HG03520 (cell line): ENCODE measurements around the gene ZCCHC3.
"Not testable (repeated sequence)": the region's sequence is repeated elsewhere in the genome, so short reads cannot be mapped to it uniquely, and the experiment has no call there.

Source experiments
- ATAC-seq: cut with Tn5 transposase; IDR thresholded peaks from one replicate; pipeline ENCODE4 v1.9.1; 2021; ENCODE audit warnings: mild to moderate bottlenecking, moderate library complexity; ENCODE audit not compliant: unreplicated experiment

ZCCHC3 gene

DNA sequence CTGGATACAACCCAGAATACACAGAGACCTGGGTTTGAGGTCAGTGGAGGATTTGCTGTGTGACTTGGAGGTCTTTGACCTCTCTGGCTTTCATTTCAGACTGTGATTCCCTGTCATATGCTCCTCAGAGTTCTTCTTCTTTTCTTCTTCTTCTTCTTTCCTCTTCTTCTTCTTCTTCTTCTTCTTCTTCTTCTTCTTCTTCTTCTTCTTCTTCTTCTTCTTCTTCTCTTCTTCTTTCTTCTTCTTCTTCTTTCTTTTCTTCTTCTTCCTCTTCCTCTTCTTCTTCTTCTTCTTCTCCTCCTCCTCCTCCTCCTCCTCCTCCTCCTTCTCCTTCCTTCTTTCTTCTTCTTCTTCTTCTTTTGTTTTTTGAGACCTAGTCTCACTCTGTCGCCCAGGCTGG lies 38.7 kb downstream of the ZCCHC3 start:
- not testable (repeated sequence) for ATAC-seq

DNA sequence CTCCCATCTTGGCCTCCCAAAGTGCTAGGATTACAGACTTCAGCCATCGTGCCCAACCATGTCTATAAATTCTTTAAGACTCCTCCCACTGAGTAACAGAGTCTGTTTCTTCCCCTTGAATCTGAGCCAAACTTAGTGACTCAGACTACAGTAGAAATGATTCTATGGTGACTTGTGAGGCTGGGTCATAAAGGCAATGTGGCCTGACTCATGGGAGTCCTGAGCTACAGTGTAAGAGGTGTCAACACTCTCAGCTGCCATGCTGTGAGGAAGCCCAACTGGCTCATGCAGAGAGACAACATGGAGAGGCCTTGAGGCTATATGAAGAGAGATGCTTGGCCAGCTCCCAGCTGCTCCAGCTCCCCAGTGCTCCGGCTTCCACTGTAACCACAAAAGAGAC lies 44.3 kb downstream of the ZCCHC3 start:
- ATAC-seq, result no peak

DNA sequence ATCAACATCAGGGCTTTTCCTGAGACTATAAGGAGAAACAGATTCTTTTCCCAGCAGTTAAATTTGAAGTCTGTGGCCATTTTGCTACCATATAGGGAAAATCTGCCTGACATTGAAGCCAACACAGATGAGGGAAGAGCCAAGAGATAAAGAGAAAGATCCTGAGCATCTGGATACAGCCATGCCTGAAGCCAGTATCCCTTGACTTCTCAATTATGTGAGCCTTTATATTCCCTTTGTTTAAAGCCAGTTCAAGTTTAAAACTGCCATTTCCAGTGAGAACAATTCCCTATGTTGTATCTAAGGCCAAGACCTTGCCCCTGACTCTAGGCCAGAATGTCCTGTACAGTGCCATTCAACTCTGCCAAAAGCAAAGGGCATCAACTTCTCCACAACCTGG lies 45.7 kb downstream of the ZCCHC3 start:
- no peak for ATAC-seq

DNA sequence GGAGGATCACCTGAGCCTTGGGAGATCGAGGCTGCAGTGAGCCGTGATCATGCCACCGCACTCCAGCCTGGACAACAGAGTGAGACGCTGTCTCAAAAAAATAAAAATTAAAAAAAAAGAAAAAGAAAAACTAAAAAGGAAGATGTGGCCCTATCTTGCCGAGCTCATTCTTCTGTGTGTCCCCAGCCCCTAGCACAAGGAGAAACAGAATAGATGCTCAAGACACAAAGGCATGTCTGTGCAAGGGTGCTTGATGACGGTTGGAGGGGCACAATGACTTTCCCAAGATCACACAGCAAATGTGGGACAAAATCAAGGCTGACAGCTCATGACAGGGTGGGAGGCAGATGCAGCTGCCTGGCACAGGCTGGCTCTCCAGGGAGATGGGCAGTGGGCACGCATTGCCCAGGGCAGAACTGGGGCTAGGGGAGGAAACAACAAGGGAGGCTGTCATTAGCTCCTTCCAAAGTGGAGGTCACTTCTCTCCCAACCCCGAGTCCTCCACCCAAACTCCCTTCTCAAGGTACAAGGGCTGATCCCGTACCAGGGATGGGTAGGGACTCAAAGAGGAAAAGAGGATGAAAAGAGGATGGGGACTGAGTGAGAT lies 48.8 kb downstream of the ZCCHC3 start:
- ATAC-seq, result no peak

DNA sequence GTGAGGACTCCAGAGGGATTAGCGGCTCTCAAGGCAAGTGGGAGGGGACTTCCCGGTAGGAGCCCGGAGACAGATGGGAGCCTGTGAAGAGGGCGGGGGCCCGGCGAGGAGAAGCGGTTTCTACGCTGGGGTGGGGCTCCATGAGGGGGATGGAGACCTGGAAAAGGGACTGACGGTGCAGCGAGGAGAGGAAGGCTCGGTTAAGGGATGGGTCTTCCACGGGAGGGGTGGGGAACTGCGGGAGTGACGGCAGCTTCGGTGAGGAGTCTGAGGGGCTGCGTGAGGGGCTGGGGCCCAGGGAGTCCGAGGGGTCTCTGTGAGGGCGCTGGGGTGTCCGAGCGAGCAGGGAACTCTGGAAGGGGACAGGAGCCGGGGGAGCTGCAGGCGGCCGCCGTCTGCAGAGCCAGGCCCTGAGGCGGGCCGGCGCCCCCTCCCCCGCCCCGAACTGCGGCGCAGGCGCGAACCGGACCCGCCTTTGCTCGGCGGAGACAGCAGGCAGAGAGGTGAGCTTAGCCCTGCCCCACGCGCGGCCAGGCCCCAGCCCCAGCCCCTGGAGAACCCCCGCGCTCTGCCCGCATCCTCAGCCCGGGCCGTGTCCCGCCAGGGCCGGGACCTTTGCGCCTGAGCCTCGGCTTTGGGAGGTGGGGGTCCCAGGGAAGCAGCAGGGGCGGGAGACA lies 49.4 kb downstream of the ZCCHC3 start, which contains the start of gene NRSN2:
NRSN2 (plus strand) TSS at position 472 of the 677 bp plus-strand sequence. CDS start 2,533 bp downstream, outside the sequence.
- no peak for ATAC-seq

DNA sequence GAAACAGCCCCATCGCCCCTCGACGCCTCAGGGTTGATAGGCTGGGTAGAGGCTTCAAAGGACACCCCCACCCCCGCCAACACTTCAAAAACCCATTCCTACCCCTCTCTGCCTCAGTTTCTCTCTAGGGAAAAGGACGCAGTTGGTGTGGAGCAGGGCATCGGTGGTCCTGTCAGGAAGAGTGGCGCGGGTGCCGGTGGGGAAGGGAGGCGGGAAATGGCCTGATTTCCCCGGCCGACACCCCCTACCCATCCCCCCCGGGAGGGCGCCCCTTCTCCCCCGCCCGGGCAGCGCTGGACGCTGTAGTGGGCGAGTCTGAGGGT lies 49.9 kb downstream of the ZCCHC3 start:
- ATAC-seq, result no peak

DNA sequence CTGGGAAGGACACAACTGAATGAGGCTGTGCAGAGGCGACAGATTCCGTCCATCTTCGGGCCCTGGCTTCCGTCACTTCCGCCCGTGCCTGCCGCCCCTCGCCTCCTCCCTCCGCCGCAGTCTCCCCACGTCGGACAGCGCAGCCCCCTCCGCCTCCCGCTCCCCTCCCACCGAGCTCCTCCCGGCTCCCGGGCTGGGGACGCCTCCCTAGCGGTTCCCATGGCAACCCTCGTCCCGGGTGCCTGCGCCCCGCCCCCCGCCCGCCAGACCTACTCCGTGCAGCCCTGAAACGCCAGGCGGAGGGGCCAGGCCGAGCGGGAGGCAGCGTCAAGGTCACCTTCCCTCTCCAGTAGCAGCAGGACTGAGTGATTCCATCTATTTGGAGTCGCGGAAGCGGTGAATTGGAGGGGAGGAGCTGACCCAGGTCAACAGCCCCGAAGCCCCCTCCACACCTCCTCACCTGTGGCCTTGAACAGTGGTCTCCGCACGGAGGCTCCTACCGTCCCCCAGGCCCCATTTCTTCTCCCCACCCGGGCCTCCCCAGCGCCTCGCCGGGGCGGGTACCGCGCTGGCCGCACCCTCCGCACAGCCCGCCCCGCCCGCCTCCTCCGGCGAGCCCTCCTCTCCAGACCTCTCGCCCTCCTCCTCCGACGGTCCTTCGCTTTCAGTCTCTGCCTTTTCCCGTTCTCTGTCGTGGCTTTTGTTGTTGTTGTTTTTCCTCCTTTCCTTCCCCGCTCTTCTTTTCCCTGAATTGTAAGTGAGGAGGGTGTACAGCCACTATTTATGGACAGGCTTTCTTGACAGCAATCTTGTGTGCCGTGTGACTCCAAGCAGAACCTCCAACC lies 50.5 kb downstream of the ZCCHC3 start:
- ATAC-seq, result peak; percentile 74

DNA sequence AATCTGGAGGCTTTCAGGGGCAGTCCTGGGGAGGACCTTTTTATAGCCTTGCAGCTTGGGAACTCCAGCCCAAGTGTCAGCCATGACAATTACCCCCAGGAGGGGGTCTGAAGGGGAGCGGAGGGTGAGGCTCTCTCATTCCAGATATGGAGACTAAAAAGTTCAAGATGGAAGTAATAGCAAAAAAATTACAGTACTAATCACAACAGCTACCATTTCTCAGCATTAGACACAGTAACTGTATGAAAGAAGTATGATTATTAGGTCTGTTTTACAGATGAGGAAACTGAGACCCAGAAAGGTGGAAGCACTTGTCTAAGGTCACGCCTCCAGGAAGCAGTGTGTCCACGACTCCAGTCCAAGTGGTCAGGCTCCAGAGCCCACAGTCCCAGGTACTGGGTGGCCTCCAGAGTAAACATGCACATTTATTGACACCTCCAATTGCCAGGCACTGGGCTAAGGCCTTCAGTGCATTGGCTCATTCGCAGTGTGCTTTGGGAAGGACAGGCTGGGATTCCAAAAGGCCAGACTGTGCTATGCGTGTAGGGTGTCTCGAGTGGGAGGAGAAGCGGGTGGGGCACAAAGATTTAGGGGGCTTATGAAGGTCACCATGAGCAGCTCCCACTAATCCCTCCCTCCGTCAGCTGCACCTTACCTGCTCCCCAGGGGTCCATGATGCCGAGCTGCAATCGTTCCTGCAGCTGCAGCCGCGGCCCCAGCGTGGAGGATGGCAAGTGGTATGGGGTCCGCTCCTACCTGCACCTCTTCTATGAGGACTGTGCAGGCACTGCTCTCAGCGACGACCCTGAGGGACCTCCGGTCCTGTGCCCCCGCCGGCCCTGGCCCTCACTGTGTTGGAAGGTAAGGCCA lies 51.8 kb downstream of the ZCCHC3 start:
- no peak for ATAC-seq
